H1 (cell line): ENCODE results near the gene SEC23IP. TPM values are rescaled to one million over a fixed set of nuclear protein-coding genes. Genes with fewer than 3 reads are reported as not detected.
"Not testable (repeated sequence)": the region's sequence is repeated elsewhere in the genome, so short reads cannot be mapped to it uniquely, and the experiment has no call there.

ENCODE experiments used
- CTCF ChIA-PET: fragments of 300-600 bp; sonication (Branson Sonifier 250); formaldehyde crosslinking; loops from one replicate; lab custom pipeline; 2021; ENCODE audit not compliant: partially characterized antibody; lab: Charles Lee
- POLR2A ChIA-PET: fragments of 300-600 bp; sonication (Branson Sonifier 250); formaldehyde crosslinking; loops from one replicate; lab custom pipeline; 2021; ENCODE audit warnings: inconsistent platforms; ENCODE audit not compliant: partially characterized antibody; lab: Charles Lee
- DNase-seq, 2 experiments: peaks; one replicate each; pipeline versions ENCODE4 v3.0.0 to v3.0.0-alpha.2; 2010 to 2022; ENCODE audit warnings: low spot score in 2 of 2, low read depth in 1 of 2, mixed read lengths in 1 of 2
- FAIRE-seq: peaks from 2 replicates; lab custom pipeline; 2011; peaks lifted over from hg19 to GRCh38; lab: Jason Lieb, UNC
- H2AFZ ChIP-seq: 2 replicates; pipeline ENCODE4 v1.8.1; 2012; ENCODE audit warnings: low read length, inconsistent platforms
- H2AK5ac ChIP-seq: 2 replicates; pipeline ENCODE4 v1.6.1; 2013; ENCODE audit warnings: low read depth, low read length
- H2BK120ac ChIP-seq: replicated peaks from 2 replicates; pipeline ENCODE3; 2013; ENCODE audit warnings: low read depth, low read length, inconsistent platforms
- H2BK12ac ChIP-seq: 2 replicates; pipeline ENCODE4 v1.6.1; 2013; ENCODE audit warnings: low read depth, low read length
- H2BK15ac ChIP-seq: 2 replicates; pipeline ENCODE4 v1.6.1; 2013; ENCODE audit warnings: low read length
- H2BK20ac ChIP-seq: 2 replicates; pipeline ENCODE4 v1.6.1; 2013; ENCODE audit warnings: low read length
- H2BK5ac ChIP-seq: 2 replicates; pipeline ENCODE4 v1.6.1; 2013; ENCODE audit warnings: low read depth, low read length
- H3K14ac ChIP-seq: 2 replicates; pipeline ENCODE4 v1.6.1; 2013; ENCODE audit warnings: inconsistent platforms; ENCODE audit not compliant: insufficient read length
- H3K18ac ChIP-seq: 2 replicates; pipeline ENCODE4 v1.6.1; 2013; ENCODE audit warnings: low read length; ENCODE audit errors: extremely low read depth
- H3K23ac ChIP-seq: 2 replicates; pipeline ENCODE4 v1.6.1; 2013; ENCODE audit warnings: inconsistent platforms; ENCODE audit not compliant: insufficient read length
- H3K23me2 ChIP-seq: 2 replicates; pipeline ENCODE4 v1.6.1; 2013; ENCODE audit warnings: low read depth, low read length
- H3K27ac ChIP-seq: 2 replicates; pipeline ENCODE4 v1.6.1; 2011; ENCODE audit warnings: low read depth, low read length, inconsistent platforms
- H3K27me3 ChIP-seq, 4 experiments: replicated peaks in 1 of 4; 1 replicate in 1 of 4; 2 replicates in 3 of 4; pipeline versions ENCODE4 v1.6.1 to v1.8.1; 2011 to 2013; ENCODE audit warnings: low read length in 3 of 4, mild to moderate bottlenecking in 3 of 4, inconsistent platforms in 2 of 4, mixed read lengths in 2 of 4, moderate library complexity in 1 of 4; ENCODE audit not compliant: control insufficient read depth in 3 of 4, insufficient read depth in 3 of 4; ENCODE audit errors: extremely low read depth in 1 of 4
- H3K36me3 ChIP-seq, 4 experiments: 2 replicates each; pipeline versions ENCODE4 v1.6.1 to v1.8.1; 2011 to 2013; ENCODE audit warnings: mild to moderate bottlenecking in 4 of 4, low read length in 3 of 4, moderate library complexity in 2 of 4, control low read depth in 1 of 4, inconsistent platforms in 1 of 4; ENCODE audit not compliant: insufficient read depth in 4 of 4, control insufficient read depth in 2 of 4
- H3K4ac ChIP-seq: replicated peaks from 2 replicates; pipeline ENCODE3; 2013; ENCODE audit warnings: low read length, low read depth, mixed read lengths, inconsistent platforms; ENCODE audit not compliant: insufficient read length
- H3K4me1 ChIP-seq, 4 experiments: replicated peaks in 1 of 4; 1 replicate in 1 of 4; 2 replicates in 3 of 4; pipeline versions ENCODE4 v1.6.1 to v1.8.1; 2011 to 2013; ENCODE audit warnings: low read length in 3 of 4, inconsistent platforms in 2 of 4, mixed read lengths in 1 of 4; ENCODE audit not compliant: insufficient read depth in 4 of 4, control insufficient read depth in 3 of 4
- H3K4me2 ChIP-seq, 2 experiments: 2 replicates each; pipeline versions ENCODE4 v1.6.1 to v1.8.1; 2011 to 2013; ENCODE audit warnings: low read depth in 2 of 2, low read length in 2 of 2, control low read depth in 1 of 2, inconsistent platforms in 1 of 2, mild to moderate bottlenecking in 1 of 2; ENCODE audit not compliant: insufficient read depth in 1 of 2
- H3K4me3 ChIP-seq, 4 experiments: fragments of 200-600, 300-600 bp in 1 of 4; sonication (generic), shearing (Covaris generic), sonication (Bioruptor Twin) in 1 of 4; 2 replicates each; pipeline versions ENCODE4 v1.5.1 to v1.8.1; 2011 to 2016; ENCODE audit warnings: low read length in 4 of 4, low read depth in 3 of 4, control low read depth in 2 of 4, inconsistent platforms in 2 of 4, mild to moderate bottlenecking in 2 of 4, mixed read lengths in 1 of 4, moderate library complexity in 1 of 4; ENCODE audit not compliant: insufficient read depth in 2 of 4; ENCODE audit errors: extremely low read depth in 1 of 4
- H3K56ac ChIP-seq: replicated peaks from 2 replicates; pipeline ENCODE3; 2013; ENCODE audit warnings: low read depth, mild to moderate bottlenecking, mixed read lengths, low read length, inconsistent platforms; ENCODE audit not compliant: insufficient read length
- H3K79me1 ChIP-seq: 2 replicates; pipeline ENCODE4 v1.6.1; 2013; ENCODE audit warnings: low read depth, low read length, control low read depth
- H3K79me2 ChIP-seq, 2 experiments: 2 replicates each; pipeline versions ENCODE4 v1.6.1 to v1.8.1; 2012 to 2013; ENCODE audit warnings: low read length in 2 of 2, mild to moderate bottlenecking in 2 of 2, inconsistent platforms in 1 of 2; ENCODE audit not compliant: insufficient read depth in 2 of 2, control insufficient read depth in 1 of 2
- H3K9ac ChIP-seq, 4 experiments: replicated peaks in 1 of 4; 1 replicate in 1 of 4; 2 replicates in 3 of 4; pipeline versions ENCODE4 v1.6.1 to v1.8.1; 2011 to 2013; ENCODE audit warnings: low read depth in 3 of 4, low read length in 3 of 4, control low read depth in 2 of 4, mild to moderate bottlenecking in 2 of 4, moderate library complexity in 2 of 4, inconsistent platforms in 1 of 4; ENCODE audit errors: extremely low read depth in 1 of 4
- H3K9me3 ChIP-seq, 2 experiments: 2 replicates each; pipeline versions ENCODE4 v1.6.1 to v1.8.1; 2012 to 2013; ENCODE audit warnings: mild to moderate bottlenecking in 2 of 2, moderate library complexity in 2 of 2, control low read depth in 1 of 2, inconsistent platforms in 1 of 2, low read depth in 1 of 2, low read length in 1 of 2, mixed read lengths in 1 of 2; ENCODE audit not compliant: insufficient read depth in 2 of 2
- H4K20me1 ChIP-seq, 2 experiments: replicated peaks in 1 of 2; 2 replicates each; pipeline versions ENCODE3 to v1.8.1; 2011 to 2013; ENCODE audit warnings: inconsistent platforms in 2 of 2, low read length in 2 of 2, mild to moderate bottlenecking in 1 of 2; ENCODE audit not compliant: insufficient read depth in 2 of 2, control insufficient read depth in 1 of 2
- H4K5ac ChIP-seq: 2 replicates; pipeline ENCODE4 v1.6.1; 2013; ENCODE audit warnings: low read length, low read depth, mixed read lengths, inconsistent platforms; ENCODE audit not compliant: insufficient read length
- H4K8ac ChIP-seq: 2 replicates; pipeline ENCODE4 v1.8.0; 2013; ENCODE audit warnings: mild to moderate bottlenecking, moderate library complexity, low read length, inconsistent platforms; ENCODE audit not compliant: insufficient read depth; ENCODE audit errors: extremely low read depth
- H4K91ac ChIP-seq: replicated peaks from 2 replicates; pipeline ENCODE3; 2013; ENCODE audit warnings: low read length, mixed read lengths, inconsistent platforms; ENCODE audit not compliant: insufficient read length
- CHD1 ChIP-seq: IDR thresholded peaks from 2 replicates; pipeline ENCODE4 v1.6.1; 2012; ENCODE audit warnings: low read depth, low read length, improper control_type of control experiment
- WGBS, 2 experiments: shearing (Covaris generic) in 1 of 2; methylation state at CpG; one replicate each; pipeline versions ENCODE4 v1.1.6 to v1.1.7; 2013 to 2015; ENCODE audit warnings: low lambda C conversion rate in 2 of 2, mixed read lengths in 2 of 2, inconsistent platforms in 1 of 2, low coverage in 1 of 2, missing lambda C conversion rate in 1 of 2; ENCODE audit not compliant: insufficient replicate concordance in 2 of 2, insufficient coverage in 1 of 2, insufficient read length in 1 of 2; ENCODE audit errors: extremely low coverage in 1 of 2, missing lambda C conversion rate in 1 of 2; 5-methylcytosine and 5-hydroxymethylcytosine counted together
- polyA plus RNA-seq, 7 experiments: library from polyadenylated mRNA; depleted of rRNA in 3 of 7; stranded (reverse) in 5 of 7; unstranded in 2 of 7; fragments of >200 nt in 5 of 7; fragments of 200-250 nt in 2 of 7; gene quantifications; 1 replicate in 5 of 7; 2 replicates in 1 of 7; 4 replicates in 1 of 7; pipeline versions ENCODE4 v1.2.1 to v1.2.3, GENCODE V29; 2011 to 2013; ENCODE audit warnings: missing spikeins in 2 of 7, mixed read lengths in 2 of 7
- total RNA-seq: library from RNA; stranded (reverse); fragmentation: NEBNext Ultra II Directional; extraction: Animal tissue kit (Norgen Biotek cat#: 25700); gene quantifications from 2 replicates; pipeline ENCODE4 v1.2.1, GENCODE V29; 2021

The SEC23IP gene
- total and polyA plus RNA-seq, 2 of the 8 experiments (the other 6 are each of a cell fraction or from before 2014, with no cell fraction given): 29.0 to 105 TPM

GRCh38 chr10:119891849-119892187, 712 bp upstream of the SEC23IP start:
- H2AK5ac ChIP-seq, H3K9me3 ChIP-seq, FAIRE-seq, H2BK5ac ChIP-seq, H3K18ac ChIP-seq, H3K27me3 ChIP-seq, H3K56ac ChIP-seq, H2AFZ ChIP-seq, H3K4ac ChIP-seq, H3K14ac ChIP-seq, CTCF ChIA-PET, H2BK20ac ChIP-seq, H2BK120ac ChIP-seq, H4K20me1 ChIP-seq, H3K4me1 ChIP-seq, H3K23ac ChIP-seq, DNase-seq, H4K91ac ChIP-seq, H4K8ac ChIP-seq, H3K23me2 ChIP-seq, H3K36me3 ChIP-seq, H2BK15ac ChIP-seq, H2BK12ac ChIP-seq, H4K5ac ChIP-seq: not testable (repeated sequence)
- Histone ChIP-seq H3K9ac (peak overlapping the region in 3 of 4 experiments; percentile 78 to 91 (median 83); a peak in 6 of 7 replicates), H3K79me1 (peaks cover 17% of the 10 kb centered on the region), H3K4me3 (peak overlapping the region; percentile 62 to 91 (median 84)), H3K27ac (peak overlapping the region; percentile 90), H3K4me2 (peak overlapping the region; percentile 52 to 87), H3K79me2 (peaks cover 29 to 42% of the 10 kb centered on the region in 2 experiments)
- WGBS, 2 experiments: 51% methylated on average over 14 of the region's 14 CpGs; no CpG with 5 or more reads in 1 of the 2 experiments
- 0 out of 2 replicates have a peak, but pooled peaks have one; percentile 66 for TF ChIP-seq CHD1
- POLR2A ChIA-PET: interaction anchor here (0.7 to 2.1 kb wide), 6 partner anchors 8 to 759 kb away, joined by 3 to 18 read pairs (median 3); partner anchors contain the start of genes BAG3 and MCMBP
